HL-60 (cell line): Measurements from ENCODE around the gene EPB41L2.

Experiments
- GABPA ChIP-seq: IDR thresholded peaks from 2 replicates; pipeline ENCODE4 v1.6.1; 2012; ENCODE audit warnings: low read depth
- POLR2AphosphoS5 ChIP-seq: IDR thresholded peaks from 2 replicates; pipeline ENCODE4 v1.6.1; 2012; ENCODE audit warnings: low read depth
- TF ChIP-seq, protein P1 (sequence below): IDR thresholded peaks from one replicate; pipeline ENCODE4 v1.5.1; 2011; ENCODE audit warnings: low read length, control low read depth, inconsistent platforms; ENCODE audit not compliant: insufficient read depth
- TF ChIP-seq, protein P2 (sequence below): IDR thresholded peaks from 2 replicates; pipeline ENCODE4 v1.6.1; 2012; ENCODE audit warnings: low read depth; ENCODE audit not compliant: insufficient replicate concordance

- TF ChIP-seq, protein P1, sequence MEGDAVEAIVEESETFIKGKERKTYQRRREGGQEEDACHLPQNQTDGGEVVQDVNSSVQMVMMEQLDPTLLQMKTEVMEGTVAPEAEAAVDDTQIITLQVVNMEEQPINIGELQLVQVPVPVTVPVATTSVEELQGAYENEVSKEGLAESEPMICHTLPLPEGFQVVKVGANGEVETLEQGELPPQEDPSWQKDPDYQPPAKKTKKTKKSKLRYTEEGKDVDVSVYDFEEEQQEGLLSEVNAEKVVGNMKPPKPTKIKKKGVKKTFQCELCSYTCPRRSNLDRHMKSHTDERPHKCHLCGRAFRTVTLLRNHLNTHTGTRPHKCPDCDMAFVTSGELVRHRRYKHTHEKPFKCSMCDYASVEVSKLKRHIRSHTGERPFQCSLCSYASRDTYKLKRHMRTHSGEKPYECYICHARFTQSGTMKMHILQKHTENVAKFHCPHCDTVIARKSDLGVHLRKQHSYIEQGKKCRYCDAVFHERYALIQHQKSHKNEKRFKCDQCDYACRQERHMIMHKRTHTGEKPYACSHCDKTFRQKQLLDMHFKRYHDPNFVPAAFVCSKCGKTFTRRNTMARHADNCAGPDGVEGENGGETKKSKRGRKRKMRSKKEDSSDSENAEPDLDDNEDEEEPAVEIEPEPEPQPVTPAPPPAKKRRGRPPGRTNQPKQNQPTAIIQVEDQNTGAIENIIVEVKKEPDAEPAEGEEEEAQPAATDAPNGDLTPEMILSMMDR: no peak
- no peak for TF ChIP-seq POLR2AphosphoS5
- TF ChIP-seq, protein P2, sequence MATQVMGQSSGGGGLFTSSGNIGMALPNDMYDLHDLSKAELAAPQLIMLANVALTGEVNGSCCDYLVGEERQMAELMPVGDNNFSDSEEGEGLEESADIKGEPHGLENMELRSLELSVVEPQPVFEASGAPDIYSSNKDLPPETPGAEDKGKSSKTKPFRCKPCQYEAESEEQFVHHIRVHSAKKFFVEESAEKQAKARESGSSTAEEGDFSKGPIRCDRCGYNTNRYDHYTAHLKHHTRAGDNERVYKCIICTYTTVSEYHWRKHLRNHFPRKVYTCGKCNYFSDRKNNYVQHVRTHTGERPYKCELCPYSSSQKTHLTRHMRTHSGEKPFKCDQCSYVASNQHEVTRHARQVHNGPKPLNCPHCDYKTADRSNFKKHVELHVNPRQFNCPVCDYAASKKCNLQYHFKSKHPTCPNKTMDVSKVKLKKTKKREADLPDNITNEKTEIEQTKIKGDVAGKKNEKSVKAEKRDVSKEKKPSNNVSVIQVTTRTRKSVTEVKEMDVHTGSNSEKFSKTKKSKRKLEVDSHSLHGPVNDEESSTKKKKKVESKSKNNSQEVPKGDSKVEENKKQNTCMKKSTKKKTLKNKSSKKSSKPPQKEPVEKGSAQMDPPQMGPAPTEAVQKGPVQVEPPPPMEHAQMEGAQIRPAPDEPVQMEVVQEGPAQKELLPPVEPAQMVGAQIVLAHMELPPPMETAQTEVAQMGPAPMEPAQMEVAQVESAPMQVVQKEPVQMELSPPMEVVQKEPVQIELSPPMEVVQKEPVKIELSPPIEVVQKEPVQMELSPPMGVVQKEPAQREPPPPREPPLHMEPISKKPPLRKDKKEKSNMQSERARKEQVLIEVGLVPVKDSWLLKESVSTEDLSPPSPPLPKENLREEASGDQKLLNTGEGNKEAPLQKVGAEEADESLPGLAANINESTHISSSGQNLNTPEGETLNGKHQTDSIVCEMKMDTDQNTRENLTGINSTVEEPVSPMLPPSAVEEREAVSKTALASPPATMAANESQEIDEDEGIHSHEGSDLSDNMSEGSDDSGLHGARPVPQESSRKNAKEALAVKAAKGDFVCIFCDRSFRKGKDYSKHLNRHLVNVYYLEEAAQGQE: no peak
- no peak for TF ChIP-seq GABPA
Measured at GRCh38 chr6:131103901-131104300, 40.9 kb upstream of the EPB41L2 start.
